ENCODE measurements around the gene TRIM26.

DNA sequence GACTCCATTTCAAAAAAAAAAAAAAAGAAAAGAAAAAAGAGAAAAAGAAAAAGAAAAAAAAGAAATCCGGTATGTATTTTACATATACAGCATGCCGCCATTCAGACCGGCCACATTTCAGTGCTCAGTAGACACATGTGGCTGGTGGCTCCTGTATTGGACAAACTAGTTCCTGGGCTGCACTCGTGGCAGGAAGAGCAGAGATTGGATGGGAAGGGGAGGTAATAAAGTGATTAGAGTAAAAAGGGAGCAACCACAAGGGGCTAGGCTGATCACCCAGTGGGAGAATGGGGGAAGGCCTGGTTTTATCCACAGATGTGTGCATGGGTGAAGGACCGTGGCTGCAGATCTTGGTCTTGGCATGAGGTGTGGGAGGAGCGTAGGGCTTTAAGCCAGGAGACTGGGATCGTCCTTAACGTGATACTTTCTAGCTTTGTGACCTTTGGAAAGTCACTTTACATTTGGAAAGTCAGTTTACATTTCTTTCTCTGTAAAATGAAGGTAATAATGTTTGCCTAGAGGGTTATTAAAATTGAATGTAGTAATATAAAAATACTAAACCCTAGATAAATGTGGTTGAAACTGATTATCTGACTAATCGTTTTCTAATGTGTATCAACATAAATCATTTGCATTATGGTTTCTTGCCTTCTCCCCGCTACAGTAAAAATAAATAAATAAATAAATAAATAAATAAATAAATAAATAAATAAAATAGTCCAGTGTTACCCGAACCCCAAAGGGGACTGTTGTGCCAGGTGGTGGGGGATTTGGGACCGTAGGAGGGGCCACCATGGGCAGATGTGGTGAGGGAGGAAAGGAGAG lies 50.7 kb downstream of the TRIM26 start:
- TF ChIP-seq, protein P1, sequence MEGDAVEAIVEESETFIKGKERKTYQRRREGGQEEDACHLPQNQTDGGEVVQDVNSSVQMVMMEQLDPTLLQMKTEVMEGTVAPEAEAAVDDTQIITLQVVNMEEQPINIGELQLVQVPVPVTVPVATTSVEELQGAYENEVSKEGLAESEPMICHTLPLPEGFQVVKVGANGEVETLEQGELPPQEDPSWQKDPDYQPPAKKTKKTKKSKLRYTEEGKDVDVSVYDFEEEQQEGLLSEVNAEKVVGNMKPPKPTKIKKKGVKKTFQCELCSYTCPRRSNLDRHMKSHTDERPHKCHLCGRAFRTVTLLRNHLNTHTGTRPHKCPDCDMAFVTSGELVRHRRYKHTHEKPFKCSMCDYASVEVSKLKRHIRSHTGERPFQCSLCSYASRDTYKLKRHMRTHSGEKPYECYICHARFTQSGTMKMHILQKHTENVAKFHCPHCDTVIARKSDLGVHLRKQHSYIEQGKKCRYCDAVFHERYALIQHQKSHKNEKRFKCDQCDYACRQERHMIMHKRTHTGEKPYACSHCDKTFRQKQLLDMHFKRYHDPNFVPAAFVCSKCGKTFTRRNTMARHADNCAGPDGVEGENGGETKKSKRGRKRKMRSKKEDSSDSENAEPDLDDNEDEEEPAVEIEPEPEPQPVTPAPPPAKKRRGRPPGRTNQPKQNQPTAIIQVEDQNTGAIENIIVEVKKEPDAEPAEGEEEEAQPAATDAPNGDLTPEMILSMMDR (IDR thresholded peaks at IDR 0.05): no peak
- no peak for TF ChIP-seq POLR2A (IDR thresholded peaks at IDR 0.05; ENCODE audit: low read depth)
- no peak for TF ChIP-seq EP300 (IDR thresholded peaks at IDR 0.05)

Data from esophagus muscularis mucosa (tissue), 4 donors.